ENCODE data around the gene EPB41. TPM values are rescaled to one million over a fixed set of nuclear protein-coding genes. Genes with fewer than 3 reads are reported as not detected.
"Not testable (repeated sequence)": the region's sequence is repeated elsewhere in the genome, so short reads cannot be mapped to it uniquely, and the experiment has no call there.

Gene EPB41
- total RNA-seq = 16.0 and 19.5 TPM in 2 replicates

DNA sequence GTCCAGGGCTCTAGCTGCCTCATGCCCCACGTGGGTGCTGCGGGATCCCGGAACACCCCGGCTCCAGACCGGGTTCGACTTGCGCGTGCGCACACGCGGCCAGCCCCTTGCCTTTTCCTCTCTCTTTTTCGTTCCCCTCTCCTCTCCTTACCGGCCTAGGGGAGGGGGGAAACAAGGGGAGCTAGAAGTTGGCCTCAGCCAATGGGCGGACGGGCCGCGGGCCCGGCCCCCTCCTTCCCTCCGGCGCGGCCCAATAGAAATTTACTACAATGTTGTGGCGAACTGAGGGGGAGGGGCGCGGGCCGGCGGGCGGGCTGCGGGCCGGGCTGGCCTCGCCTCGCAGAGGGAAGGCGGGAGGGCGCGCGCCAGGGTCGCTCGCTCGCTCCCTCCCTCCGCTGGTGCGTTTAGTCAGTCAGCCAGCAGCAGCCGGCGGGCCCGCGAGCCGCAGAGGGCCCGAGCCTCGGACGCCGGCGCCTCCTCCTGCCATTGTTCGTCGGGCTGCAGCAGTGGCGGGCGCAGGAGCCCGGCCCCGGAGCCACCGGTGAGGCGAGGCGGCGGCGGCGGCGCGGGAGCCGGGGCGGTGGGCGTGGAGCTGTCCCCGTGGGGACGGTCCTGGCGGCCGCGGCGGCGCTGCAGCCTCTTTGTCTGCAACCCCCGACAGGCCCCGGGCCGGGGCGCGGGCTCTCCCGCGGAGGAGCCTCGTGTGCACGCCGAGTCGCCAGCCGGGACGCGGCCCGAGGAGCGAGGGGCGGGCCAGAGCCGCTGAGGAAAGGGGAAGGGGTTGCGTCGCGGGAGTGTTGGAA lies at the start of gene EPB41:
Gene EPB41 (plus strand): TSS at position 342 of the 803 bp plus-strand sequence. CDS start 72,869 bp downstream, outside the sequence.
- DNase-seq (ENCODE audit: low read depth in 2 of 2) = peak; percentile 74 to 95

DNA sequence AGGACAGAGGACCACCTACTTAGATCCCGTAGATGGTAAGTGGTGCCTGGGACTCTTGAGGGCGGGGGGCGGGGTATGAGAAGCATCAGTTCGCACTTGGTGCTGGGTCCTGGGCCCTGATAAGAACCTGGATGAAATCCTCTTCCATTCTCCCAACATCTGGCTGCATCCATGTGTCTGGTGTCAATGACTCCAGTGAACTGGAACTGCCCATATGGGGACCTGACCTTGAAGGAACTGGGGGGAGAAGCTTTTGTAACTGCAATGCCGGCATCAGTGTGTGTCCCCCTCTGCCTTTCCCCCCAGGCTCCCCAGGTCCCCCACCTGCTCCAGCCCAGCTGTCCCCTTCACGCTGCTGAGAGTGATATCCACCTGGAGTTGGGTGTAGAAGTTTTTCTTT lies 49.7 kb upstream of the EPB41 start:
- no peak for DNase-seq (ENCODE audit: low read depth in 2 of 2)

DNA sequence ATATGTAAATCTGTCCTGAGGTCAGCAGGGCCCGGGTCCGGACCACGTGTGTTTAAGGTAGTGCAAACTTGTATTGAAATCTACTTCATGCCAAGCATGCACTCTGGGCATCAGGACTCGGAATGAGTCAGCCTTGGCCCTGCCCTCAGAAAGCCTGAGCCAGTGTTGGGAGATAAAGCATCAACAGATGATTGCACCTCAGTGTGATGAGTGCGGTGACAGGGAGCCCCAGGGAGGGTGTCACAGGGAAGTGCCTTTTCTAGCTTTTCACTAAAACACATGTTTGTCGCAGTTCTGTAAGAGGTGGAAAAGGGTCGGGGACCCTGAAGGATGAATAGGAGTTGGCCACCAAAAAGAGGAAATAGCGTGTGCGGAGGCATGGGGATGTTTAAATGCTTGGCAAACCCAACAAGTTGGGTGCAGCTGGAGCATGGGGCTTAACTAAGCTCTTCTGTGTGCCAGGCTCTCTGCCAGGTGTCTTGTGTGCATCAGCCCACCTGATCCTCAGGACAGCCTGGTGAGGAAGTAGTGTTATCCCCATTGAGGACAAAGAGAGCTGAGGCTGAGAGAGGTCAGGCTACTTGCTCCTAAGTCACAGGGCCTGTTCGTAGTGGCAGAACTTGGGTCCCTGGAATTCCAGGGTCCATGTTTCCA lies 48.2 kb upstream of the EPB41 start:
- no peak for DNase-seq (ENCODE audit: low read depth in 2 of 2)

DNA sequence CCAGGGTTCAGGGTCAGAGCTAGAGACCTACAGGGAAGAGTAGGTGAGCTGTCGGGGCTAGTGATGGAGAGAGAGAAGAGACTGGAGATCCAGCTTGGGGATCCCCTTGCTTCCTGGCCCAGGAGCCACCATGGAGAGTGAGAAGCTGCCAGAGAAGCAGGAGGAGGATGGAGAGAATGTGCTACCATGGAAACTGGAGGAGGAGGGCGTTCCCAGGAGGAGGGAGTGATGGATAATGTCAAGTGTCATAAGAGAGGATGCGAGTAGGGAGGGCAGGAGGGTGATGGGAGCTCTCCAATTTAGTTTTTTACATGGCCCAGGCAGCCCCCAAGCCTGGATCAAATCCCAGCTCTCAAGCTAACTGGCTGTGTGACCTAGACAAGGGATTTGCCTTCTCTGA lies 46.5 kb upstream of the EPB41 start:
- DNase-seq (ENCODE audit: low read depth in 2 of 2) = no peak

DNA sequence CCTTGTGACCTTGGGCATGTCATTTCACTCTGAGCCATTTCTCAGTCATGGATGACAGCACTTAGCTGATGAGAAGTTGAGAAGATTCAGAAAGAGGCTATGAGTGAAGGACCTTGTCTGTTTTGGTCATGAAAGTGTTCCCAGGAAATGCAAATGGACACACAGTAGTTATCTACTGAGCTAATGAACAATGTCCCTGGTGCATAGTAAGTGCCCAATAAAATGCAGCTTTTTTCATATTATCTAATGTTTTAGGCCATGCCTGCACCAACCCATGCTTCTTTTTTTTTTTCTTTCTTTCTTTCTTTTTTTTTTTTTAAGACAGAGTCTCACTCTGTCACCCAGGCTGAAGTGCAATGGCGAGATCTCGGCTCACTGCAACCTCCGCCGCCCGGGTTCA lies 44.4 kb upstream of the EPB41 start:
- DNase-seq (ENCODE audit: low read depth in 2 of 2) = no peak

DNA sequence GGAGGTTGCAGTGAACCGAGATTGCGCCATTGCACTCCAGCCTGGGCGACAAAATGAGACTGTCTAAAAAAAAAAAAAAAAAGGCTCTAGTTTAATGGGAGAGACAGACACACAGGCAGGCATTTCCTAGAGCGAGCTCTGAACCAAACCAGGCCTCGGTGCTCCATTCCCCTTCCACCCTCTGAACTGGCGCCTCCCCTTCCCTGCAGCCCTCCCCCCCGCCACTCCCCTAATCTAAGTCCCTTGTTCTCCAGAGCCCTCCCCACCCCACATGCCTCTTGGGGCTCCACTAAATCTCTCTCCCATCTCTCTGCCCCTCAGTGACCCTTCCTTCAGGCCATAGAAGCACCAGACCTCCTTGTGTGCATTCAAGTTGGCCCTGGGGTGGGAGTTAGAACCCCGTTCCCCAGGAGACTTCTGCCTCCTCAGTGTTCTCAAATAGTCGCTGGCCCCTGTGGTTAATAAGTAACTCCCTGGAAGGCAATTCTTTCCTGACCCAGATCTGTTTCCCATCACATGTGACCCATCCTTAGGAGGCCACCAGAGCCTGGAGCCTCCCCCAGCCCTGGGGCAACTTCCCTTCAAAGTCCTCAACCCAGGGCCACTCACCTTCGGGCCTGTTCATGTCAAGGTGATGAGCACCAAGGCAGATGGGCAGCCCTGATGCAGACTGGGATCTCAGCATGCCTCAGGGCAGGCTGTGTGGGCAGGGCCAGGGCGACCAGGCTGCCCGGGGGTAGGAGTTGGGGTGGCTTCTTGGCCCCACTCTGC lies 42.6 kb upstream of the EPB41 start:
- DNase-seq (ENCODE audit: low read depth in 2 of 2) = no peak

DNA sequence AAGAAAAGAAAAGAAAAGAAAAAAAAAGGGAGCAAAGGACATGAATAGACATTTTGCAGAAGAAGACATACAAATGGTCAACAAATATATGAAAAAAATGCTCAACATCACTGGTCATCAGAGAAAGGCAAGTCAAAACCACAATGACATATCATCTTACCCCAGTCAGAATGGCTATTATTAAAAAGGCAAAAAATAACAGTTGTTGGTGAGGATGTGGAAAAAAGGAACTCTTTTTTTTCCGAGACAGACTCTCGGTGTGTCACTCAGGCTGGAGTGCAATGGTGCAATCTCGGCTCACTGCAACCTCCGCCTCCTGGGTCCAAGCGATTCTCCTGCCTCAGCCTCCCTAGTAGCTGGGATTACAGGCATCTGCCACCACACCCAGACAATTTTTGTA lies 39.2 kb upstream of the EPB41 start:
- DNase-seq (ENCODE audit: low read depth in 2 of 2) = not testable (repeated sequence)

DNA sequence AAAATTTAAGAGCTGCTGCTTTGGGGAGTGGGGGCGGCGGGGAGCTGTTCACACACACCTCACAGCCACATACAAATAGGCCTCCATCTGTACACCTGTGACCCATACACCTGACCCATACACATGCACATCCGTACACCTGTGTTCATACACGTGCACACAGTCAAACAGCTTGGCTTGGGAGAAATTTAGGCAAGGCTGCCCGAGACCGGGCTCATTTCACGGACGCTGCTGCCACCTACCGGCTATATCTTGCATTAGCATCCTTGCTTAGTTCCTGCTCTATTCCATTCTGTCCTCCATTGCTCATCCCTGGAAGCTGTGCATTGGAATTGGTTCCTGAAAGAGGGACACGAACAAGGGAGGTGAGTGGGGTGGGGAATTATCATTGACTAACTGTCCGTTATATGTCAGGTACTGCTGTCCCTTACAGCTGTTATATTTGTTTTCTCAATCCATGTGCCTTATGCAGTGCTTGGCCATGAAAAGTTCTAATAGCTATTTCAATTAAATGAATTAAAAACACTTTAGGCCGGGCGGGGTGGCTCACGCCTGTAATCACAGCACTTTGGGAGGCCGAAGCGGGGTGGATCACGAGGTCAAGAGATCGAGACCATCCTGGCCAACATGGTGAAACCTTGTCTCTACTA lies 37.1 kb upstream of the EPB41 start:
- DNase-seq (ENCODE audit: low read depth in 2 of 2) = peak; percentile 51 to 73

DNA sequence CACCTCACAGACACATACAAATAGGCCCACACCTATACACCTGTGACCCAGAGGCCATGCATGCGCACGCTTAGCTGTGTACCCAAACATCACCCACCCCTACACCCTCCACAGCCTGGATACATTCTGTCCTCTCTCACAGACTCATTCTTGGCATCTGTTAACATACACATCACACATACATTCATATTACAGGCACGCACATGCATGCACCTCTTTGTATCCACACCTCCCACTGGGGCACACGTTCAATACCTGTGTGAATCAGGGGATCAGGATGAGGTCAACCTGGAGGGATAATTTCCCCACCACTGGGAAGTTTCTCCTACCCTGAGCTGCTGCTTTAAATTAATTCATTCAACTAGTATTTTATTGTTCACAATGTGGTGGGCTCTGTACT lies 35.6 kb upstream of the EPB41 start:
- no peak for DNase-seq (ENCODE audit: low read depth in 2 of 2)

DNA sequence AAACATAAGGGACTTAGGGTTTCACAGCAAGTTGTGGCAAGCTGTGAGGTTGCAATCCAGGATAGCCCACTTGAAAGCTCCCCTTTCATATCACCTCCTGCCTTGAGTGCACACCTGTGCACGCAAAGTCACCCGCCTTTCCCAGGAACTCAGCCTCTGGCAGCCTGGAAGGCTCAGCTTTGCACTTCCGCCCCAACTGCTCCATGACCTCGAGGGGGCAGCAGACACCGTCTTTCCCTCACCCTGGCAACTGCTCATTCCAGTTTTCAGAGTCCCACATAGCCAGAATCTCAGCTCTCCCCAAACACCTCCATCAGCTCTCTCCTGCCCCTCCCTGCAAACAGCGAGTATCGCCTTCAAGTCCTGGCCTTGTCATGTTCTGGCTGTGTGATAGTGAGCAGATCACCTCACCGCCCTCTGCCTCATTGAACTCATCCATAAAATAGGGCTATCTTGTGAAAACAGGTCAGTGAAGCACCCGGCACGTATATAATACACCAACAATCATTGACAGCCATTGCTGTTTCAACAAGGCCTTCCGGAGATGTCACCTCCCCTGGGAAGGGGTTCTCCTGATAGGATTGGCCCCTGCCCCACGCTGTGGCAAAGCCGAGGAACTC lies 32.2 kb upstream of the EPB41 start:
- DNase-seq (ENCODE audit: low read depth in 2 of 2) = peak; percentile 56 to 79

DNA sequence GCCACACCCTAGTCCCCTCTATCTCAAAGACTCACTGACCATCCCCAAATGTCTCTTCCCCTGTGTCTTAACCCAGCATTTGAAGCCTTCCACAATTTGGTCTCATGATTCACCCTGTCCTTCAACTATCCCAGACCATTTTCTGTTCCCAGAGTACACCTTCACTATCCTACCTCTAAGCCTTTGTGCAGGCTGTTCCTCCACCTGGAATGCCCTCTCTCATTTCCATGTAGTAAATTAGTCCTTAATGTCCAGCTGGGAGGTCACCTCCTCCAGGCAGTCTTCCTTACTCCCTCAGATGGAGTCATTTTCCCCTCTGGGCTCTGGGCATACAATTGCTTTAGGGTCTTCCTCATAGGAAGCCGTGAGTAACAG lies 31.1 kb upstream of the EPB41 start:
- no peak for DNase-seq (ENCODE audit: low read depth in 2 of 2)

DNA sequence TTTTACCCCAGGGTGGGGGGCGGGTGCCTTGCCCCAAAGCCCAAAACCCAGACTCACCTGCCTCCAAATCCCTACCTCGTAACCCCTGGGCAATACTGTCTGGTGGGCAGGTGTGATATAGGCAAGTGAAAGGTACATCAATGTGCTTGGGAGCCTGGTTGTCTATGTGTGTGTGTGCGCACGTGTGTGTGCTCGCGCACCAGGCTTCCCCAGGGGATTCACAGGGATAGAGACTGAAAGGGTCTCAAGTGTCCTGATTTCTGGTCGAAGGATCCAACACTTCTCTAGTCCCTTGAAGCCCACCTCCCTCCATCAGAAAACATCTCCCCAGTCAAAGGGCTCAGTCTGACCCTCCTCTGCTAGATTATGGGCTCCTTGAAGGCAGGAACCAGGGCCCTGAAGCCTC lies 28.9 kb upstream of the EPB41 start:
- no peak for DNase-seq (ENCODE audit: low read depth in 2 of 2)

DNA sequence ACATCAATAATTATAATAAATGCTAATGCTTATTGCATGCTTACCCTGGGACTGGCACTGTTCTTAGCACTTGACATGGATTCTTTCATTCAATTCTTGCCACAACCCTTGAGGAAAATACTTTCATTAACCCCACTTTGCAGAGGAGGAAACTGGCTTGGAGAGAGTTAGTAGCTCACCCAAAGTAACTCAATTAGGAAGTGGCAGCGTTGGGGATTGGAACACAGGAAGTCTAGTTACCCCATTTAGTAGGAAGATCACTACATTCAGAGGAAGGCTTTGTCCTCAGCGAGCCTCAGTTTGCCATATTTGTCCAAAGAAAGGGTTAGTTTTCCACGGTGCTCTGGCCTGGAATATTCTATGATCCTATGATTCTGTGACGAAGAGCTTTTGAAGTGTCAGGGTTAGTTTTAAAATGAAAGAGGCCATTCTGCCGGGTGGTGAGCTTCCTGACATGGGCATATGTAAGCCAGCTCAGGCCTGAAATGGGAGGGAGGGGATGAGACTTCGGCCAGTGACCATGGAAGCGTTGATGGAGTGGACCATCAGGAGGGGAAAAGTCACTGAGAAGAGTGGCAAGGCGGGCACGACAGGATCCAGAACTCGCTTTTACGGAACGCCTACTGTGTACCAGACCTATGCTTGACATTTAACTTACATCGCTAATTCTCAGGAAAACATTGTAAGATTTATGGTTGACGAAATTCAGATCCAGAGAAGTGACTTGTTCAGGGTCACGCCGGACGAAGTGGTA lies 28.2 kb upstream of the EPB41 start:
- DNase-seq (ENCODE audit: low read depth in 2 of 2) = no peak

DNA sequence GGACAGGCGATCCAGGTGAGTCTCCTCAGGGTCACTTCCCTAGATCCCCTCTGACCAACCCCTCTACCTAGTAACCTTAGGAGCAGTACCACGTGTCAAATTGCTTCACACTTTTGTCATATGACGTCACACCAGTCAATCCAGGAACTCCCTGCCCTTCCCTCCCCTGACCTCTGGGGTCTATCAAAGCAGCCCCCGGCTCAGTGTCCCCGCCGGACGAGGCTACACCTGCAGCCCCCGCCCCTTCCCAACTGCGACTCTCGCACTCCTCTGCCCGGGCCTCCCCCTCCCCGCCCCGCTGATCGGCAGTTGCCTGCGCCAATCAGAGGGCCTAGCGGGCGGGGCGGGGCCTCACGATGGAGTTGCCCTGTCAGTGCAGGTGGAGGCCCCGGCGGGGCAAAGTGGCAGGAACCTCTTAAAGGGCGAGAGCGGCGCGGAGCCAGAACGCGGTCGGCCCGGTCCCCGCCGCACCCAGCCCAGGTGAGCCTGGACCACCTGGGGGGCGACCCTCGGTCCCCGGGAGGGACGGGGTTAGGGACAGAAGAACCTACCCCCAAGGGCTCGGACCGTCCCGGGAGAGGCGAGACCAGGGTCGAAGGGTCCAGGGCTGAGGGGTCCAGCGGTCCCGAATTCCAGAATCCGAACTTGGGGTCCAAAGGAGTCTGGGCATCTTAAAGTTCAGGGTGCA lies 27.5 kb upstream of the EPB41 start:
- peak; percentile 51 to 88 for DNase-seq (ENCODE audit: low read depth in 2 of 2)

DNA sequence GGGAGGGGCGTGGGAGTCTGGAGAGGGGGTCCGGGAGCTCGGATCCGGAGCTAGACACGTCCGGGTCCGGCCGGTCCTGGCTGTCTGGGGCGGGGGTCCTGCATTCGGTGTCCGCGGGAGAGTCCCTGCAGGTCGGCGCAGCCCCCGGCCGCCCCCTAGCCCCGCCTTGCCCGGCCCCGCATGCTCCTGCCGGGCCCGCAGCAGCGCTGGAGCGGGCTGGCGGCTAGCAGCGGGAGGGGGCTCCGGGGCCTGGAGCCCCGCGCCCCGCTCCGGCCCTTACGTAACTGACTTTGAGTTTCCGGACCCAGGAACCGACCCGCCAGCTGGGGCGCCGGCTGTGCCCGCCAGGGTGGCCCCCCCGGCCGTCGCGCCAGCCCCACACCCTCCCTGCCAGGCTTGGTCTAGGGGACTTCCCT lies 26.9 kb upstream of the EPB41 start:
- peak in 1 of 2 donors; percentile 51 for DNase-seq (ENCODE audit: low read depth in 2 of 2)

DNA sequence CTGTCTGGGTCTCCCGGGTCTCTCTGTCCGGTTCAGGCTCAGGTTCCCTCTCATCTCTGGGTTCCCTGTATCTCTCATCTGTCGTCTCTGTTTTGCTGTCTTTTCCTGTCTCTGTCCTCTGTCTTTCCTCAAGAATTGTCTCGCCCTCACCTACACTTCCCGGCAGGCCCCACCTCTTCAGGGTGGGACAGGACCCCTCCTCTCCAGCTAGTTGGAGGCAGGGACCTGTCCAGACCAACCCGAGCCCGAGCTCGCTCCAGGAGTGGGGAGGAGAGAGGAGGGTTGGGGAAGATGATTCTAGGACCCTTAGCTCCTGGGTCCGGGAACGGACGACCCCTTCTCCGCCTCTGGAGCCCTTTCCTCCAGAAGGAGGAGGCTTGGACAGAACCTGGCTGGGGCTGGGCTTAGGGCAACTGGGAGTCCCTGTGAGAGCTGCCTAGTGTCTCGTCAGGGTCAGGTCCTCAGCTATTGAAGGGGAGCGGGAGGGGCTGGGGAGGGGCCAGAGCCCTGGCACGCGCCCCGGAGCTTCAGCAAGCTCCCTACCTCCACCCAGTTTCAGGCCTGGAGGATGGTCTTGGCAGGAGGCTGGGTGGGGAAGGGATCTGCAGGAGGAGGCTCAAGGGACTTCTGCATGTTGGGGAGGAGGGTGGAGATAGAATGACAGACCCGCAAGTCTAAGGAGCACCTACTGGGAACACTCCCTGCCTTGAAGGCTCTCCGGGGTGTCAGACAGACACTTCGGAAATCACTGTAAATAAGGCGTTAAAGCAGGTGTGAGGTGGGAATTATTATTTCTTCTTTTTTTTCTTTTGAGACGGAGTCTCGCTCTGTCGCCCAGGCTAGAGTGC lies 26.3 kb upstream of the EPB41 start:
- peak in 1 of 2 donors; percentile 16 for DNase-seq (ENCODE audit: low read depth in 2 of 2)

DNA sequence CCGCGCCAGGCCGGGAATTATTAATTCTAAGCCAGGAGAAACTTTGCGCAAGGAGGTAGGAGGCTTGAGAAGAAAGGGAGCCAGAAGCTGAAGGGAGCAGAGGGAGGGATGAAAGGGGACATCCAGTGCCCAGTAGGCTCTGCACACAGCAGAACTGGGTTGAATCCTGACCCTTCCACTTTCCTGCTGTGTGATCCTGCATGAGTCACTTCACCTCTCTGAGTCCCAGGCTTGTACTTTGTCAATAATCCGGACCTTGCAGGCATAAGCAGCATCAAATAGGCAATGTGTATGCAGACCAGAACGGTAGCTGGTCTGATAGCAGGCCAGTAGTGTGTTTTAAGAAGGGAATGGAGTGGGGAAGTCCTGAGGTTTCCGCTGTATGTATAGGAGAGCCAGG lies 25.5 kb upstream of the EPB41 start:
- no peak for DNase-seq (ENCODE audit: low read depth in 2 of 2)

DNA sequence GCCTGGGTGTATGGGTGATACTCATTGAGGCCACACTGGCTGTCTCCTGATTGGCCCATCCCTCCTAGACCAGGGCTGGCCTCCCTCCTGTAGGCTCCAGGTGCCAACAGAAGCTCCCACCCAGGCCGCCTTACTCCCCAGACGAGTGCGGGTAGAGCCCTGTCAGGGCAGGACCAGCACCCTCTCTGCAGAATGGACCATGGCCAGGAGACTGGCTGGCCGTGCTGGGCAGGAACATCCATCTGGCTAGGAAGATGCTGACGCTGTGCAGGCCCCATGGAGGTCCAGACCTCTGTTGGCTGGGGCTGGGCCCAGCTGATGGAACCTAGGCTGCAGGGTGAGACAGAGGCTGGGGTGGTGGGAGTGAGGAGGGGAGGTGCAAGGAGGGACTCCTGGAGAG lies 25.0 kb upstream of the EPB41 start:
- DNase-seq (ENCODE audit: low read depth in 2 of 2) = no peak

DNA sequence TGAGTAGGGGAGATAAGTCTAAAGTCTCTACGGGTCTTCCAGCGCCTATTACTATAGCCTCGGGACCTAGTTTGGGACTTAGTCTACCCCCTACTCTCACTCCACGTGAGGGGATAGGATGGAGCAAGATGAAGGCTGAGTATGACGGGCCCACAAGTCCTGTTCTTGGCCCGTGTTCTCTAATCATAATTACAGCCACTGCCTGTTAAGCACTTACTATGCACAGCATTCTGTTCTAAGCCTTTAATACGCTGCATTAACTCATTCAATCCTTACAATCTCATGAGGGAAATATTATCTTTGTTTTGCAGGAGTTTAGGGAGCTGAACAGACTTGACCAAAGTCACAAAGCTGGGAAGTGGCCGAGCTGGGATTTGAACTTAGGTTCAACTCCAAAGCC lies 23.9 kb upstream of the EPB41 start:
- no peak for DNase-seq (ENCODE audit: low read depth in 2 of 2)
